ENCODE measurements around the gene CSAG2.
"Not testable (repeated sequence)": the region's sequence is repeated elsewhere in the genome, so short reads cannot be mapped to it uniquely, and the experiment has no call there.

The CSAG2 gene

GRCh38 chrX:152735860-152736511 lies 26.9 kb upstream of the CSAG2 start:
- H3K27me3 ChIP-seq (ENCODE audit: insufficient read depth, low read length, poor library complexity): no peaks in the 10 kb centered on the region
- H3K79me2 ChIP-seq (ENCODE audit: insufficient read depth, low read length): no peaks in the 10 kb centered on the region
- DNase-seq (no peak), ATAC-seq (ENCODE audit: insufficient read depth, low read depth) (no peak)
- no peaks in the 10 kb centered on the region for H3K4me1 ChIP-seq (ENCODE audit: insufficient read depth, low read length)
- H2AFZ ChIP-seq (ENCODE audit: low read depth, low read length): no peak overlapping the region
- H3K4me3 ChIP-seq (ENCODE audit: low read depth in 1 of 2, low read length in 2 of 2): no peak overlapping the region
- no peaks in the 10 kb centered on the region for H4K20me1 ChIP-seq (ENCODE audit: insufficient read depth, low read length)
- no peaks in the 10 kb centered on the region for H3K36me3 ChIP-seq (ENCODE audit: insufficient read depth, low read length)
- H3K27ac ChIP-seq (ENCODE audit: low read length): no peak overlapping the region
- no peak overlapping the region for H3K9ac ChIP-seq (ENCODE audit: low read depth, low read length)
- TF ChIP-seq CTCF (IDR thresholded peaks at IDR 0.05; ENCODE audit: borderline replicate concordance, extremely low read depth, low read length, poor library complexity, severe bottlenecking) (no peak), EZH2 (IDR thresholded peaks at IDR 0.05; ENCODE audit: borderline replicate concordance, low read depth, low read length, severe bottlenecking) (no peak)
- H3K9me3 ChIP-seq (ENCODE audit: insufficient read depth, low read length, severe bottlenecking): no peaks in the 10 kb centered on the region
- H3K4me2 ChIP-seq (ENCODE audit: insufficient read depth, low read length): no peak overlapping the region

DNA sequence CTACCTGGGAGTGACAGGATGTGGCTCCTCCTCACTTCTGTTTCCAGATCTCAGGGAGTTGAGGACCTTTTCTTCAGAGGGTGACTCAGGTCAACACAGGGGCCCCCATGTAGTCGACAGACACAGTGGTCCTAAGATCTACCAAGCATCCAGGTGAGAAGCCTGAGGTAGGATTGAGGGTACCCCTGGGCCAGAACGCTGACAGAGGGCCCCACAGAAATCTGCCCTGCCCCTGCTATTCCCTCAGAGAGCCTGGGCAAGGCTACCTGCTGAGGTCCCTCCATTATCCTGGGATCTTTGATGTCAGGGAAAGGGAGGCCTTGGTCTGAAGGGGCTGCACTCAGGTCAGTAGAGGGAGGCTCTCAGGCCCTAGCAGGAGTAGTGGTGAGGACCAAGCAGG lies 26.0 kb upstream of the CSAG2 start:
- Histone ChIP-seq H3K4me1 (ENCODE audit: insufficient read depth, low read length) (no peaks in the 10 kb centered on the region), H3K36me3 (ENCODE audit: insufficient read depth, low read length) (no peaks in the 10 kb centered on the region), H3K27me3 (ENCODE audit: insufficient read depth, low read length, poor library complexity) (no peaks in the 10 kb centered on the region), H3K9me3 (ENCODE audit: insufficient read depth, low read length, severe bottlenecking) (no peaks in the 10 kb centered on the region), H4K20me1 (ENCODE audit: insufficient read depth, low read length) (no peaks in the 10 kb centered on the region), H2AFZ (ENCODE audit: low read depth, low read length) (no peak overlapping the region), H3K4me3 (ENCODE audit: low read depth in 1 of 2, low read length in 2 of 2) (no peak overlapping the region), H3K79me2 (ENCODE audit: insufficient read depth, low read length) (no peaks in the 10 kb centered on the region), H3K4me2 (ENCODE audit: insufficient read depth, low read length) (no peak overlapping the region), H3K27ac (ENCODE audit: low read length) (no peak overlapping the region), H3K9ac (ENCODE audit: low read depth, low read length) (no peak overlapping the region)
- no peak for DNase-seq
- no peak for ATAC-seq (ENCODE audit: insufficient read depth, low read depth)
- no peak for TF ChIP-seq CTCF (IDR thresholded peaks at IDR 0.05; ENCODE audit: borderline replicate concordance, extremely low read depth, low read length, poor library complexity, severe bottlenecking)
- TF ChIP-seq EZH2 (IDR thresholded peaks at IDR 0.05; ENCODE audit: borderline replicate concordance, low read depth, low read length, severe bottlenecking): no peak

DNA sequence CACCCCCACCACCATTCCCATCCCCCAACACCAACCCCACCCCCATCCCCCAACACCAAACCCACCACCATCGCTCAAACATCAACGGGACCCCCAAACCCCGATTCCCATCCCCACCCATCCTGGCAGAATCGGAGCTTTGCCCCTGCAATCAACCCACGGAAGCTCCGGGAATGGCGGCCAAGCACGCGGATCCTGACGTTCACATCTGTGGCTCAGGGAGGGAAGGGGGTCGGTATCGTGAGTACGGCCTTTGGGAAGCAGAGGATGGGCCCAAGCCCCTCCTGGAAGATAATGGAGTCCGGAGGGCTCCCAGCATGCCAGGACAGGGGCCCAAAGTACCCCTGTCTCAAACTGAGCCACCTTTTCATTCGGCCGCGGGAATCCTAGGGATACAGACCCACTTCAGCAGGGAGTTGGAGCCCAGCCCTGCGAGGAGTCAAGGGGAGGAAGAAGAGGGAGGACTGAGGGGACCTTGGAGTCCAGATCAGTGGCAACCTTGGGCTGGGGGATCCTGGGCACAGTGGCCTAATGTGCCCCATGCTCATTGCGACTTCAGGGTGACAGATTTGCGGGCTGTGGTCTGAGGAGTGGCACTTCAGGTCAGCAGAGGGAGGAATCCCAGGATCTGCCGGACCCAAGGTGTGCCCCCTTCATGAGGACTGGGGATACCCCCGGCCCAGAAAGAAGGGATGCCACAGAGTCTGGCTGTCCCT lies 25.2 kb upstream of the CSAG2 start:
- not testable (repeated sequence) for H3K9me3 ChIP-seq (ENCODE audit: insufficient read depth, low read length, severe bottlenecking); H3K27me3 ChIP-seq (ENCODE audit: insufficient read depth, low read length, poor library complexity); H2AFZ ChIP-seq (ENCODE audit: low read depth, low read length); H4K20me1 ChIP-seq (ENCODE audit: insufficient read depth, low read length); H3K4me2 ChIP-seq (ENCODE audit: insufficient read depth, low read length); H3K4me1 ChIP-seq (ENCODE audit: insufficient read depth, low read length); H3K9ac ChIP-seq (ENCODE audit: low read depth, low read length); H3K36me3 ChIP-seq (ENCODE audit: insufficient read depth, low read length); ATAC-seq (ENCODE audit: insufficient read depth, low read depth); H3K27ac ChIP-seq (ENCODE audit: low read length); H3K4me3 ChIP-seq (ENCODE audit: low read depth in 1 of 2, low read length in 2 of 2); H3K79me2 ChIP-seq (ENCODE audit: insufficient read depth, low read length); DNase-seq

GRCh38 chrX:152733261-152733975 lies 24.3 kb upstream of the CSAG2 start, which contains the start of the genes CSAG1 and MAGEA12:
Gene CSAG1 (minus strand): TSS chrX:152733721. CDS start chrX:152732460, 1,261 bp downstream.
Gene MAGEA12 (plus strand): TSS chrX:152733757. CDS start chrX:152736162, 2,405 bp downstream.
- H3K27me3 ChIP-seq (ENCODE audit: insufficient read depth, low read length, poor library complexity): no peaks in the 10 kb centered on the region
- TF ChIP-seq EZH2 (IDR thresholded peaks at IDR 0.05; ENCODE audit: borderline replicate concordance, low read depth, low read length, severe bottlenecking) (no peak), CTCF (IDR thresholded peaks at IDR 0.05; ENCODE audit: borderline replicate concordance, extremely low read depth, low read length, poor library complexity, severe bottlenecking) (no peak)
- H3K36me3 ChIP-seq (ENCODE audit: insufficient read depth, low read length): no peaks in the 10 kb centered on the region
- H3K4me1 ChIP-seq (ENCODE audit: insufficient read depth, low read length): no peaks in the 10 kb centered on the region
- no peak within 1 kb of the TSS for H3K27ac ChIP-seq (ENCODE audit: low read length)
- H3K9me3 ChIP-seq (ENCODE audit: insufficient read depth, low read length, severe bottlenecking): no peaks in the 10 kb centered on the region
- DNase-seq: no peak
- no peak within 1 kb of the TSS for H3K4me3 ChIP-seq (ENCODE audit: low read depth in 1 of 2, low read length in 2 of 2)
- H3K9ac ChIP-seq (ENCODE audit: low read depth, low read length): no peak within 1 kb of the TSS
- H4K20me1 ChIP-seq (ENCODE audit: insufficient read depth, low read length): no peaks in the 10 kb centered on the region
- ATAC-seq (ENCODE audit: insufficient read depth, low read depth): no peak
- no peak within 1 kb of the TSS for H2AFZ ChIP-seq (ENCODE audit: low read depth, low read length)
- H3K4me2 ChIP-seq (ENCODE audit: insufficient read depth, low read length): no peak within 1 kb of the TSS
- no peaks in the 10 kb centered on the region for H3K79me2 ChIP-seq (ENCODE audit: insufficient read depth, low read length)

Data from DND-41 (cell line).